K562 treated with DMSO at 1 percent for 4 hours (cell line): ENCODE results near the gene KDM3A. TPM values are rescaled to one million over a fixed set of nuclear protein-coding genes. Genes with fewer than 3 reads are reported as not detected.

Experiments
- total RNA-seq: library from RNA; unstranded; fragments of 300-600 nt; gene quantifications from 2 replicates; pipeline ENCODE4 v1.2.3, GENCODE V29; 2022; ENCODE audit not compliant: insufficient read depth

The KDM3A gene
- total RNA-seq: 28.5 and 29.0 TPM in 2 replicates

GRCh38 chr2:86440631-86441391 is at the start of gene KDM3A:
Gene KDM3A (plus strand): TSS chr2:86441371. CDS start chr2:86442048, 677 bp downstream.

Other genes with a start within 250 kb of the KDM3A start
- 73.4 and 103 TPM in 2 replicates for gene IMMT, start 245.9 kb upstream of the KDM3A start, total RNA-seq
- gene MRPL35, start 241.9 kb upstream of the KDM3A start, total RNA-seq: 39.3 and 55.9 TPM in 2 replicates
- 0.48 TPM in 1 of 2 replicates, not detected in the other for gene REEP1, start 103.7 kb upstream of the KDM3A start, total RNA-seq
- gene CHMP3, start 122.1 kb downstream of the KDM3A start, total RNA-seq: 22.6 and 23.5 TPM in 2 replicates
- gene RNF103, start 182.5 kb downstream of the KDM3A start, total RNA-seq: 15.0 and 15.7 TPM in 2 replicates